Measurements from ENCODE around the gene PIH1D1. TPM values are rescaled to one million over a fixed set of nuclear protein-coding genes. Genes with fewer than 3 reads are reported as not detected.
"Not testable (repeated sequence)": the region's sequence is repeated elsewhere in the genome, so short reads cannot be mapped to it uniquely, and the experiment has no call there.

PIH1D1 gene
- total RNA-seq, 2 donors from 2014 or later: 55.8 to 61.5 TPM

- H3K36me3 ChIP-seq: no peaks in the 10 kb centered on the region
- peak overlapping the region; percentile 83 to 90 for H3K27ac ChIP-seq
- DNase-seq (ENCODE audit: low spot score): no peak
- TF ChIP-seq CTCF (IDR thresholded peaks at IDR 0.05): no peak
- H3K4me3 ChIP-seq: peak overlapping the region; percentile 63 to 76
- peaks cover 0 to 38% of the 10 kb centered on the region in 2 donors for H3K4me1 ChIP-seq
- no peaks in the 10 kb centered on the region for H3K27me3 ChIP-seq
- no peaks in the 10 kb centered on the region for H3K9me3 ChIP-seq
These were observed 22.9 kb upstream of the PIH1D1 start for GRCh38 chr19:49474542-49474924.

GRCh38 chr19:49473868-49474541 lies 22.4 kb upstream of the PIH1D1 start, which contains the start of gene FLT3LG:
FLT3LG (plus strand) TSS chr19:49474215; CDS start chr19:49474640, 425 bp downstream.
- Histone ChIP-seq H3K36me3 (no peaks in the 10 kb centered on the region), H3K4me1 (peaks cover 0 to 43% of the 10 kb centered on the region in 2 donors), H3K27ac (peak within 1 kb of the TSS; percentile 83 to 90), H3K27me3 (no peaks in the 10 kb centered on the region), H3K9me3 (no peaks in the 10 kb centered on the region), H3K4me3 (peak within 1 kb of the TSS; percentile 63 to 76)
- peak; percentile 82 for DNase-seq (ENCODE audit: low spot score)
- peak; percentile 98 to 100 for TF ChIP-seq CTCF (IDR thresholded peaks at IDR 0.05)

GRCh38 chr19:49473501-49473867 lies 21.9 kb upstream of the PIH1D1 start:
- peak overlapping the region; percentile 83 to 90 for H3K27ac ChIP-seq
- peaks cover 0 to 47% of the 10 kb centered on the region in 2 donors for H3K4me1 ChIP-seq
- H3K9me3 ChIP-seq; DNase-seq (ENCODE audit: low spot score); H3K27me3 ChIP-seq; H3K36me3 ChIP-seq: not testable (repeated sequence)
- peak overlapping the region; percentile 63 to 76 for H3K4me3 ChIP-seq

- H3K27ac ChIP-seq: no peak overlapping the region
- H3K36me3 ChIP-seq: no peaks in the 10 kb centered on the region
- H3K4me1 ChIP-seq: peaks cover 0 to 49% of the 10 kb centered on the region in 2 donors
- no peaks in the 10 kb centered on the region for H3K9me3 ChIP-seq
- TF ChIP-seq CTCF (IDR thresholded peaks at IDR 0.05): no peak
- no peak overlapping the region for H3K4me3 ChIP-seq
- H3K27me3 ChIP-seq: no peaks in the 10 kb centered on the region
- no peak for DNase-seq (ENCODE audit: low spot score)
These were observed 21.3 kb upstream of the PIH1D1 start for GRCh38 chr19:49472936-49473335.

GRCh38 chr19:49470615-49470978 lies 19.0 kb upstream of the PIH1D1 start:
- DNase-seq (ENCODE audit: low spot score): no peak
- no peak for TF ChIP-seq CTCF (IDR thresholded peaks at IDR 0.05)
- peak overlapping the region in 1 of 2 donors; percentile 36 for H3K27ac ChIP-seq

GRCh38 chr19:49469828-49470614 lies 18.4 kb upstream of the PIH1D1 start:
- Histone ChIP-seq H3K4me1 (peaks cover 0 to 44% of the 10 kb centered on the region in 2 donors), H3K36me3 (no peaks in the 10 kb centered on the region), H3K27ac (peak overlapping the region; percentile 63 to 75), H3K4me3 (no peak overlapping the region), H3K9me3 (no peaks in the 10 kb centered on the region), H3K27me3 (no peaks in the 10 kb centered on the region)
- no peak for DNase-seq (ENCODE audit: low spot score)
- no peak for TF ChIP-seq CTCF (IDR thresholded peaks at IDR 0.05)

More at GRCh38 chr19:49470615-49470978, 19.0 kb upstream of the PIH1D1 start:
- H3K27me3 ChIP-seq: no peaks in the 10 kb centered on the region
- no peak overlapping the region for H3K4me3 ChIP-seq
- H3K36me3 ChIP-seq: no peaks in the 10 kb centered on the region
- peaks cover 0 to 44% of the 10 kb centered on the region in 2 donors for H3K4me1 ChIP-seq
- no peaks in the 10 kb centered on the region for H3K9me3 ChIP-seq
